ENCODE data around the gene LHFPL6.
A peak's percentile ranks its signal among the peaks of the same experiment; 100 is the strongest.

LHFPL6 gene

GRCh38 chr13:39587939-39588338 is 15.1 kb downstream of the LHFPL6 start:
- no peak for ATAC-seq (ENCODE audit: low read depth)
- H3K27me3 ChIP-seq (ENCODE audit: insufficient read depth, poor library complexity, severe bottlenecking), result no peaks in the 10 kb centered on the region

GRCh38 chr13:39586958-39587605 is 15.9 kb downstream of the LHFPL6 start:
- Histone ChIP-seq H3K36me3 (ENCODE audit: low read depth) (no peaks in the 10 kb centered on the region), H3K4me1 (ENCODE audit: insufficient read depth, poor library complexity, severe bottlenecking) (peaks cover 3% of the 10 kb centered on the region), H3K9me3 (ENCODE audit: severe bottlenecking) (no peaks in the 10 kb centered on the region), H3K4me3 (ENCODE audit: severe bottlenecking) (no peak overlapping the region), H3K27ac (ENCODE audit: poor library complexity, severe bottlenecking) (no peak overlapping the region), H3K27me3 (ENCODE audit: insufficient read depth, poor library complexity, severe bottlenecking) (no peaks in the 10 kb centered on the region)
- ATAC-seq (ENCODE audit: low read depth), result no peak
- no peak for TF ChIP-seq CTCF (IDR thresholded peaks at IDR 0.05; ENCODE audit: poor library complexity, severe bottlenecking)
- DNase-seq (ENCODE audit: low spot score), result no peak

More at GRCh38 chr13:39587939-39588338, 15.1 kb downstream of the LHFPL6 start:
- TF ChIP-seq CTCF (IDR thresholded peaks at IDR 0.05; ENCODE audit: poor library complexity, severe bottlenecking), result no peak
- H3K36me3 ChIP-seq (ENCODE audit: low read depth), result no peaks in the 10 kb centered on the region
- no peaks in the 10 kb centered on the region for H3K9me3 ChIP-seq (ENCODE audit: severe bottlenecking)
- no peak overlapping the region for H3K4me3 ChIP-seq (ENCODE audit: severe bottlenecking)
- no peak for DNase-seq (ENCODE audit: low spot score)
- peaks cover 3% of the 10 kb centered on the region for H3K4me1 ChIP-seq (ENCODE audit: insufficient read depth, poor library complexity, severe bottlenecking)
- H3K27ac ChIP-seq (ENCODE audit: poor library complexity, severe bottlenecking), result no peak overlapping the region

GRCh38 chr13:39586151-39586550 is 16.8 kb downstream of the LHFPL6 start:
- no peak for ATAC-seq (ENCODE audit: low read depth)
- DNase-seq (ENCODE audit: low spot score), result no peak
- Histone ChIP-seq H3K4me1 (ENCODE audit: insufficient read depth, poor library complexity, severe bottlenecking) (peaks cover 3% of the 10 kb centered on the region), H3K27ac (ENCODE audit: poor library complexity, severe bottlenecking) (no peak overlapping the region), H3K27me3 (ENCODE audit: insufficient read depth, poor library complexity, severe bottlenecking) (no peaks in the 10 kb centered on the region), H3K4me3 (ENCODE audit: severe bottlenecking) (no peak overlapping the region), H3K9me3 (ENCODE audit: severe bottlenecking) (no peaks in the 10 kb centered on the region), H3K36me3 (ENCODE audit: low read depth) (no peaks in the 10 kb centered on the region)
- TF ChIP-seq CTCF (IDR thresholded peaks at IDR 0.05; ENCODE audit: poor library complexity, severe bottlenecking), result no peak

GRCh38 chr13:39585219-39585618 is 17.8 kb downstream of the LHFPL6 start:
- Histone ChIP-seq H3K27ac (ENCODE audit: poor library complexity, severe bottlenecking) (no peak overlapping the region), H3K27me3 (ENCODE audit: insufficient read depth, poor library complexity, severe bottlenecking) (no peaks in the 10 kb centered on the region), H3K9me3 (ENCODE audit: severe bottlenecking) (no peaks in the 10 kb centered on the region), H3K4me3 (ENCODE audit: severe bottlenecking) (no peak overlapping the region), H3K36me3 (ENCODE audit: low read depth) (no peaks in the 10 kb centered on the region), H3K4me1 (ENCODE audit: insufficient read depth, poor library complexity, severe bottlenecking) (peaks cover 3% of the 10 kb centered on the region)
- TF ChIP-seq CTCF (IDR thresholded peaks at IDR 0.05; ENCODE audit: poor library complexity, severe bottlenecking), result no peak
- no peak for DNase-seq (ENCODE audit: low spot score)
- ATAC-seq (ENCODE audit: low read depth), result peak; percentile 51; the same call in 1 of the 3 replicates

GRCh38 chr13:39580881-39581575 is 22.0 kb downstream of the LHFPL6 start:
- H3K4me1 ChIP-seq (ENCODE audit: insufficient read depth, poor library complexity, severe bottlenecking), result peaks cover 3% of the 10 kb centered on the region
- H3K27me3 ChIP-seq (ENCODE audit: insufficient read depth, poor library complexity, severe bottlenecking), result no peaks in the 10 kb centered on the region
- H3K36me3 ChIP-seq (ENCODE audit: low read depth), result no peaks in the 10 kb centered on the region
- no peak for ATAC-seq (ENCODE audit: low read depth)
- H3K4me3 ChIP-seq (ENCODE audit: severe bottlenecking), result no peak overlapping the region
- no peaks in the 10 kb centered on the region for H3K9me3 ChIP-seq (ENCODE audit: severe bottlenecking)
- DNase-seq (ENCODE audit: low spot score), result no peak
- TF ChIP-seq CTCF (IDR thresholded peaks at IDR 0.05; ENCODE audit: poor library complexity, severe bottlenecking), result no peak
- H3K27ac ChIP-seq (ENCODE audit: poor library complexity, severe bottlenecking), result no peak overlapping the region
